Stimulated activated CD4-positive, alpha-beta T cell treated with anti-CD3 and anti-CD28 coated beads, Interleukin-15, amount 100 ng/mL, for 24 hours (primary cell): ENCODE measurements around the gene CDKN1A.
"Not testable (repeated sequence)": the region's sequence is repeated elsewhere in the genome, so short reads cannot be mapped to it uniquely, and the experiment has no call there.

Experiments used
- DNase-seq: peaks from one replicate; pipeline ENCODE4 v3.0.0-alpha.2; 2020

Gene CDKN1A

GRCh38 chr6:36678488-36679042 lies at the start of gene CDKN1A:
Gene CDKN1A, plus strand, starts transcription at chr6:36678714. Its CDS starts 5,388 bp downstream, at chr6:36684102.
- peak; percentile 85 for DNase-seq

GRCh38 chr6:36629784-36630183 lies 48.7 kb upstream of the CDKN1A start:
- DNase-seq: no peak

- DNase-seq: no peak
Observed at GRCh38 chr6:36631326-36632011, 47.0 kb upstream of the CDKN1A start.

GRCh38 chr6:36633370-36633769 lies 45.1 kb upstream of the CDKN1A start:
- no peak for DNase-seq

- DNase-seq: no peak
Observed at GRCh38 chr6:36633915-36634314, 44.6 kb upstream of the CDKN1A start.

GRCh38 chr6:36634317-36635108 lies 44.0 kb upstream of the CDKN1A start:
- DNase-seq: no peak

- DNase-seq: no peak
Observed at GRCh38 chr6:36636283-36636682, 42.2 kb upstream of the CDKN1A start.

GRCh38 chr6:36636687-36637418 lies 41.7 kb upstream of the CDKN1A start:
- no peak for DNase-seq

GRCh38 chr6:36638579-36638978 lies 39.9 kb upstream of the CDKN1A start:
- DNase-seq: no peak

GRCh38 chr6:36639171-36639808 lies 39.2 kb upstream of the CDKN1A start:
- DNase-seq: no peak

GRCh38 chr6:36641543-36641942 lies 37.0 kb upstream of the CDKN1A start:
- no peak for DNase-seq

- no peak for DNase-seq
Observed at GRCh38 chr6:36642913-36643817, 35.3 kb upstream of the CDKN1A start.

GRCh38 chr6:36643977-36644376 lies 34.5 kb upstream of the CDKN1A start:
- no peak for DNase-seq

GRCh38 chr6:36649086-36649485 lies 29.4 kb upstream of the CDKN1A start:
- DNase-seq: no peak

- DNase-seq: no peak
Observed at GRCh38 chr6:36649701-36650484, 28.6 kb upstream of the CDKN1A start.

GRCh38 chr6:36650848-36651478 lies 27.6 kb upstream of the CDKN1A start:
- no peak for DNase-seq

GRCh38 chr6:36651659-36652379 lies 26.7 kb upstream of the CDKN1A start:
- no peak for DNase-seq

GRCh38 chr6:36654469-36654868 lies 24.0 kb upstream of the CDKN1A start:
- DNase-seq: not testable (repeated sequence)

GRCh38 chr6:36655085-36655724 lies 23.3 kb upstream of the CDKN1A start:
- no peak for DNase-seq
